SU-DHL-6 (cell line): ENCODE results near the gene FCN2.

Source experiments
- H2AFZ ChIP-seq: fragments of 200-600 bp; sonication (generic); 2 replicates; pipeline ENCODE4 v1.6.1; 2014; ENCODE audit warnings: low read depth, mild to moderate bottlenecking, moderate library complexity, mixed read lengths, antibody characterized with exemption, low read length; ENCODE audit not compliant: severe bottlenecking
- H3F3A ChIP-seq: fragments of 200-600 bp; shearing (Covaris generic); 2 replicates; pipeline ENCODE4 v1.6.0; 2016; ENCODE audit warnings: antibody characterized with exemption, mild to moderate bottlenecking; ENCODE audit not compliant: insufficient read depth
- H3K27ac ChIP-seq: fragments of 200-600 bp; sonication (generic); 2 replicates; pipeline ENCODE4 v1.5.1; 2016; ENCODE audit warnings: low read depth, mild to moderate bottlenecking, low read length, moderate library complexity, mixed read lengths
- H3K27me3 ChIP-seq: fragments of 200-600 bp; sonication (generic), shearing (Covaris generic); 2 replicates; pipeline ENCODE4 v1.6.0; 2014; ENCODE audit warnings: mild to moderate bottlenecking, low read length
- H3K36me3 ChIP-seq: fragments of 200-600 bp; sonication (generic); 2 replicates; pipeline ENCODE4 v1.6.1; 2014; ENCODE audit warnings: mild to moderate bottlenecking, low read length, mixed read lengths
- H3K4me2 ChIP-seq: fragments of 300-600, 200-600 bp; shearing (Covaris generic), sonication (generic); 2 replicates; pipeline ENCODE4 v1.6.0; 2014; ENCODE audit warnings: low read length, low read depth, mild to moderate bottlenecking; ENCODE audit not compliant: poor library complexity, severe bottlenecking
- H3K4me3 ChIP-seq: fragments of 200-600 bp; sonication (generic); 2 replicates; pipeline ENCODE4 v1.5.1; 2014; ENCODE audit warnings: antibody characterized with exemption, low read length, mild to moderate bottlenecking, mixed read lengths; ENCODE audit not compliant: insufficient read depth, poor library complexity, severe bottlenecking
- H3K79me2 ChIP-seq: fragments of 200-600 bp; sonication (generic); 2 replicates; pipeline ENCODE4 v1.6.1; 2014; ENCODE audit warnings: mild to moderate bottlenecking, low read length, moderate library complexity; ENCODE audit not compliant: insufficient read depth
- H3K9ac ChIP-seq: fragments of 200-600 bp; sonication (generic); 2 replicates; pipeline ENCODE4 v1.7.0; 2014; ENCODE audit warnings: mild to moderate bottlenecking, low read length
- H3K9me2 ChIP-seq: fragments of 200-600 bp; sonication (generic); replicated peaks from 2 replicates; pipeline ENCODE4 v1.6.1; 2014; ENCODE audit warnings: low read length; ENCODE audit not compliant: insufficient read depth
- H3K9me3 ChIP-seq: fragments of 200-600 bp; sonication (generic); 2 replicates; pipeline ENCODE4 v1.6.1; 2014; ENCODE audit warnings: low read length, mixed read lengths; ENCODE audit not compliant: insufficient read depth
- H4K20me1 ChIP-seq: fragments of 200-600 bp; sonication (generic); 2 replicates; pipeline ENCODE4 v1.6.1; 2014; ENCODE audit warnings: low read depth, mild to moderate bottlenecking, antibody characterized with exemption, low read length, moderate library complexity, mixed read lengths
- CTCF ChIP-seq: fragments of 200-600 bp; sonication (generic); IDR thresholded peaks from one replicate; pipeline ENCODE4 v1.5.1; 2017; ENCODE audit warnings: antibody characterized with exemption, mild to moderate bottlenecking, low read length, moderate library complexity; ENCODE audit not compliant: insufficient read depth, poor library complexity, severe bottlenecking
- EZH2phosphoT487 ChIP-seq: fragments of 200-600 bp; sonication (generic), shearing (Covaris generic); conservative IDR thresholded peaks from 2 replicates; pipeline ENCODE4 v1.6.1; 2018; ENCODE audit warnings: mild to moderate bottlenecking, antibody characterized with exemption, low read length, moderate library complexity, mixed read lengths

Gene FCN2

GRCh38 chr9:134872482-134873231, 8.0 kb upstream of the FCN2 start:
- Histone ChIP-seq H3K4me3 (no peak overlapping the region), H3K27ac (no peak overlapping the region), H3F3A (no peaks in the 10 kb centered on the region), H3K9ac (no peak overlapping the region), H3K9me3 (no peaks in the 10 kb centered on the region), H3K4me2 (no peak overlapping the region), H4K20me1 (no peaks in the 10 kb centered on the region), H3K36me3 (peaks cover 2% of the 10 kb centered on the region; the same call in 1 of the 2 replicates), H3K9me2 (no peaks in the 10 kb centered on the region), H3K27me3 (no peaks in the 10 kb centered on the region), H2AFZ (no peak overlapping the region), H3K79me2 (no peaks in the 10 kb centered on the region)
- TF ChIP-seq EZH2phosphoT487 (no peak), CTCF (no peak)

DNA sequence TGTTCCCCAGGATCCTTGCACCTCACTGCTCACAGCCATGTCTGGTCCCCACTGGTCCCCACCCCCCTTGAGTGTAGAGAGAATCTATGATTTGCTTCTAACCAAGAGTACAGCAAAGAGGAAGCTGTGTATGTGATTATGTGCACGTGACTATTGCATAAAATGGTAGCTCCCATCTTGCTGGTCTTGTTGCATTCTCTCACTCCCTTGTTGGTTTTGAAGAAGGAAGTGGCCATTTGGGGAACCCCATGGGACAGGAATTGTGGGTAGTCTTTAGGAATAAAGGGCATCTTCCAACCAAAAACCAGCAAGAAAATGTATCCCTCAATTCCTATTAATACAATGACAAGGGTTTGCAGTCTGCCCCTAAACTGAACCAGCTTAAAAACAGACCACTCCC, 5.2 kb upstream of the FCN2 start:
- Histone ChIP-seq H3K36me3 (peaks cover 2% of the 10 kb centered on the region; the same call in 1 of the 2 replicates), H3K4me3 (no peak overlapping the region), H2AFZ (no peak overlapping the region), H3K4me2 (no peak overlapping the region), H3F3A (no peaks in the 10 kb centered on the region), H3K9me2 (no peaks in the 10 kb centered on the region), H3K27ac (no peak overlapping the region), H3K27me3 (no peaks in the 10 kb centered on the region), H3K9me3 (no peaks in the 10 kb centered on the region), H4K20me1 (no peaks in the 10 kb centered on the region), H3K79me2 (no peaks in the 10 kb centered on the region), H3K9ac (no peak overlapping the region)
- TF ChIP-seq CTCF = no peak
- TF ChIP-seq EZH2phosphoT487 = no peak

GRCh38 chr9:134877541-134877940, 3.1 kb upstream of the FCN2 start:
- H3K27ac ChIP-seq = no peak overlapping the region
- H3K4me3 ChIP-seq = no peak overlapping the region
- H2AFZ ChIP-seq = no peak overlapping the region
- no peaks in the 10 kb centered on the region for H4K20me1 ChIP-seq
- no peaks in the 10 kb centered on the region for H3K9me3 ChIP-seq
- H3K9me2 ChIP-seq = no peaks in the 10 kb centered on the region
- H3K27me3 ChIP-seq = no peaks in the 10 kb centered on the region
- TF ChIP-seq EZH2phosphoT487 = no peak
- TF ChIP-seq CTCF = no peak
- H3K36me3 ChIP-seq = peaks cover 2% of the 10 kb centered on the region; the same call in 1 of the 2 replicates
- H3K4me2 ChIP-seq = no peak overlapping the region
- no peaks in the 10 kb centered on the region for H3F3A ChIP-seq
- no peaks in the 10 kb centered on the region for H3K79me2 ChIP-seq
- H3K9ac ChIP-seq = no peak overlapping the region
